HFFc6 (cell line): ENCODE results near the gene DGKE. TPM values are rescaled to one million over a fixed set of nuclear protein-coding genes. Genes with fewer than 3 reads are reported as not detected.

Source experiments
- DNase-seq: peaks from one replicate; pipeline ENCODE4 v3.0.0-alpha.2; 2018
- H3K27ac Mint-ChIP-seq: 2 replicates; pipeline ENCODE4 v1.8.0; 2020; ENCODE audit warnings: mild to moderate bottlenecking, mixed read lengths
- H3K27me3 Mint-ChIP-seq: 2 replicates; pipeline ENCODE4 v1.8.0; 2021; ENCODE audit warnings: mild to moderate bottlenecking, moderate library complexity, mixed read lengths; ENCODE audit not compliant: insufficient read depth
- H3K36me3 Mint-ChIP-seq: 2 replicates; pipeline ENCODE4 v1.8.0; 2021; ENCODE audit warnings: low read depth, mixed read lengths
- H3K4me1 Mint-ChIP-seq: 2 replicates; pipeline ENCODE4 v1.8.0; 2020; ENCODE audit warnings: low read depth, mixed read lengths
- H3K4me3 Mint-ChIP-seq: 2 replicates; pipeline ENCODE4 v1.8.0; 2020; ENCODE audit warnings: mild to moderate bottlenecking, moderate library complexity, mixed read lengths
- H3K9me3 Mint-ChIP-seq: 2 replicates; pipeline ENCODE4 v1.8.0; 2020; ENCODE audit warnings: mild to moderate bottlenecking, mixed read lengths
- total RNA-seq, 6 experiments: library from RNA; stranded (reverse); fragmentation: NEBNext Ultra II Directional; extraction: Animal tissue kit (Norgen Biotek cat#: 25700); gene quantifications; 2 replicates in 1 of 6; 3 replicates in 5 of 6; pipeline ENCODE4 v1.2.3, GENCODE V29; 2021
- TF ChIP-seq, protein P1 (sequence below): fragments of 200-600 bp; sonication (generic); IDR thresholded peaks from 2 replicates; pipeline ENCODE4 v1.5.0; 2021; ENCODE audit warnings: antibody characterized with exemption, mild to moderate bottlenecking

DGKE gene
- total RNA-seq, 6 experiments from 2014 or later, result 5.9 to 9.3 (median 7.6) TPM

DNA sequence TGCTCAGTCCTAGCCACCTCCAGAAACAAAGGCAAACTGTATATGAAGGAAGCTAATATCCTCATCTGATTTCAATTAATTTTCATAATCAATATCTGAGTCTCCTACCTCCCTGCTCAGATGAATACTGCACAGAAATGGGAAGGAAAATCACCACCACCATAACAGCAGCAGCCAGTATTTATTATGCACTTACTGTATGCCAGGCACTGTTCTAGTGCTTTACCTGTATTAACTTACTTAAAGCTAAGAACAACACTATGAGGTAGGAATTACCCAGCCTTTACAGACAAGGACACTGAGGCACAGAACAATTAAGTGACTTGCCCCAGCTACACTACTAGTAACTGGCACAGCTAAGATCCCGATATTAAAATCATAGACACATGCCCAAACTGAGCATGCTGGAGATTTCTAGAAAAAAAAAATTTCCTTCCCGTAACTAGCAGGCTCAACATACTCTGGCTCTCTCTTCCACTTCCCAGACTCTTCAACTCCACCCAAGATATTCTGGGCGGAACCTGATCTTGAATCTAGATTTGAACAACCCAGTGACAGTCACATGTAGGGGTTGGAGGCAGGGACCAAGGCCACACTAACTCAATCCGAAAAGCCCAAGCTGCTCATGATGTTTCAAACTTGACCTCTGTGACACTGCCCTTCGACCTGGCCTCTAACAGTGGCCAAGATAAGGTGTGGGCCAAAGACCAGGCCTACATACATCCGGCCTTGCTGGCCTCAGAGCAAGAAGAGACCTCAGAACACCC, 76.0 kb downstream of the DGKE start:
- DNase-seq, result no peak
- Mint-ChIP-seq H3K4me3 (peak overlapping the region; percentile 34; the same call in 1 of the 2 replicates), H3K27ac (peak overlapping the region; percentile 4; the same call in 1 of the 2 replicates), H3K27me3 (peaks cover 3% of the 10 kb centered on the region), H3K36me3 (peaks cover 39% of the 10 kb centered on the region), H3K9me3 (no peaks in the 10 kb centered on the region), H3K4me1 (peaks cover 36% of the 10 kb centered on the region)
- TF ChIP-seq, protein P1, sequence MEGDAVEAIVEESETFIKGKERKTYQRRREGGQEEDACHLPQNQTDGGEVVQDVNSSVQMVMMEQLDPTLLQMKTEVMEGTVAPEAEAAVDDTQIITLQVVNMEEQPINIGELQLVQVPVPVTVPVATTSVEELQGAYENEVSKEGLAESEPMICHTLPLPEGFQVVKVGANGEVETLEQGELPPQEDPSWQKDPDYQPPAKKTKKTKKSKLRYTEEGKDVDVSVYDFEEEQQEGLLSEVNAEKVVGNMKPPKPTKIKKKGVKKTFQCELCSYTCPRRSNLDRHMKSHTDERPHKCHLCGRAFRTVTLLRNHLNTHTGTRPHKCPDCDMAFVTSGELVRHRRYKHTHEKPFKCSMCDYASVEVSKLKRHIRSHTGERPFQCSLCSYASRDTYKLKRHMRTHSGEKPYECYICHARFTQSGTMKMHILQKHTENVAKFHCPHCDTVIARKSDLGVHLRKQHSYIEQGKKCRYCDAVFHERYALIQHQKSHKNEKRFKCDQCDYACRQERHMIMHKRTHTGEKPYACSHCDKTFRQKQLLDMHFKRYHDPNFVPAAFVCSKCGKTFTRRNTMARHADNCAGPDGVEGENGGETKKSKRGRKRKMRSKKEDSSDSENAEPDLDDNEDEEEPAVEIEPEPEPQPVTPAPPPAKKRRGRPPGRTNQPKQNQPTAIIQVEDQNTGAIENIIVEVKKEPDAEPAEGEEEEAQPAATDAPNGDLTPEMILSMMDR, result no peak

DNA sequence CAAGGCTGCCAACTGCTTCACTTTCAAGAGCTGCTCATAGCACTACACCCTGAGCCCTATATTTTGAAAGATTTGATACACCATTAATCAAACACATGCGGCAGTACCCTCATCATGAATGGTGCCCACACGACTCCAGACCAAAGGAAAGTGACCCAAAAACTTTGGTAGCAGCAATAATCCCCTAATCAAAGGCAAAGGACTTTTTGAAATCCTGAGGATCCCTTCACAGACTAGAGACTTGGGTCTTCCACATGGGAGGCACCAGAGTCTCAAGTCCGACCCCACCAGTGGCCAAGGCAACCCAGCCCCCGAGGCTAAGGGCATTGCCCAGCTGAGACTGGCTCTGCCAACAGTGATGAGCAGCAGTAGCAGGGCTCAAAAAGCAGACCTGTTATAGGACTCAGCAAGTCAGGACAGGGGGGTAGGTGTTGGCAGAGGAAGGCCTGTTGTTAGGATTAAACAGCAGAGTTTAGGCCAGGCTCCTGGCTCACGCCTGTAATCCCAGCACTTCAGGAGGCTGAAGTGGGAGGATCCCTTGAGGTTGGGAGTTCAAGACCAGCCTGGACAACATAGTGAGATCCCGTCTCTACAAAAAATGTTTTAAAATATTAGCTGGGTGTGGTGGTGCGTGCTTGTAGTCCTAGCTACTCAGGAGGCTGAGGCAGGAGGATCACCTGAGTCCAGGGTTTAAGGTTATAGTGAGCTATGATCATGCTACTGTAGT, 76.7 kb downstream of the DGKE start:
- TF ChIP-seq, protein P1, result no peak
- Mint-ChIP-seq H3K27ac (peak overlapping the region; percentile 4; the same call in 1 of the 2 replicates), H3K4me1 (peaks cover 44% of the 10 kb centered on the region), H3K36me3 (peaks cover 38% of the 10 kb centered on the region), H3K9me3 (no peaks in the 10 kb centered on the region), H3K27me3 (peaks cover 3% of the 10 kb centered on the region), H3K4me3 (peak overlapping the region; percentile 34; the same call in 1 of the 2 replicates)
- DNase-seq, result no peak

DNA sequence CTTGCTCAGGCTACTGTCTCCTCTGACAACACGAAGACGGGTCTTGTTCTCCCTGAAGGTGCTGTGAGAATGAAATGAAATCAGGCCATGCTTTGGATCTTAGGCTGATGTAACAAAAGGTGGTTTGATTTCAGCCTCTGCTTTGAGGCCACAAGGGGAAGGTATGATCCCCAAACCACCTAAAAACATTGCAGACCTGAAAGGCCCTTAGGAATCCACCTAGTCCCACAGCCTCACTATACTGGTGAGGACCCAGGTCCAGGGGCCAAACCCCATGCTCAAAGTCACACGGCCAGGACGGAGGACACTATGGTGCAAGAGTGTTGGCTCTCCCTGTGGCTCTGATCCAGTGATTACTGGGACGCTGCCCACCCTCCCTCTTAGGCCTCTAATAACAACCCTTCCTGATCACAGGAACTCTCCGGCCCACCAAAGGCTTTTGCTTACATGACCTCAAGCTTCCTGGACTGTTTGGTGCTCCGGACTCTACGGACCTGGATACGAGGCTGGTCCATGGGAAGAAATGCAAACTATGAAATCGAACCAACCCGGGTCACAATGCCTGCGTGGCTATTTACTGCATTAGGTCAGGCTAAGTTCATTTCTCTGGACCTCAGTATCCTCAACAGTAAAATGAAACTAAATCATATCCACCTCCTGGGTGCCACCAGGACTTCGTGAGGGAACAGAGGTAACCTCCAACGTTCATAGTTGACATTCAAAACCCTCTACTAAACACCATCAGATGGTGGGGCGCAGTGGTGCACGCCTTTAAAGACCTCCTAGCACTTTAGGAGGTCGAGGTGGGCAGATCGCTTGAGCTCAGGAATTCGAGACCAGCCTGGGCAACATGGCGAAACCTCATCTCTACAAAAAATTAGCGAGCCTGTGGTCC, 78.4 kb downstream of the DGKE start:
- peaks cover 1% of the 10 kb centered on the region for H3K9me3 Mint-ChIP-seq
- peak overlapping the region; percentile 95 for H3K4me3 Mint-ChIP-seq
- DNase-seq, result no peak
- H3K27me3 Mint-ChIP-seq, result peaks cover 3% of the 10 kb centered on the region
- peaks cover 54% of the 10 kb centered on the region for H3K4me1 Mint-ChIP-seq
- peak overlapping the region; percentile 88 for H3K27ac Mint-ChIP-seq
- peaks cover 29% of the 10 kb centered on the region for H3K36me3 Mint-ChIP-seq
- TF ChIP-seq, protein P1, result no peak

DNA sequence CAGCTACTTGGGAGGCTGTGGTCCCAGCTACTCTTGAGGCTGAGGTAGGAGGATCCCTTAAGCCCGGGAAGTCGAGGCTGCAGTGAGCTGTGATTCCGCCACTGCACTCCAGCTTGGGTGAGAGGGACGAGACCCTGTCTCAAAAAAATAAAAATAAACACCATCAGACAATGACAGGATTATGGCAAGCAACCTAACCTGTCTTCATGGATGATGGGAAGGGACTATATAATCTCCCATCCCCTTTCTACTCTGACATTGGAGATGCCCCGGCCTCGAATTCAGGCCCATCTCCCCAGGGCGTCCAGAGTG, 79.0 kb downstream of the DGKE start:
- peak overlapping the region; percentile 88 for H3K27ac Mint-ChIP-seq
- peak overlapping the region; percentile 95 for H3K4me3 Mint-ChIP-seq
- peaks cover 7% of the 10 kb centered on the region for H3K9me3 Mint-ChIP-seq
- H3K36me3 Mint-ChIP-seq, result peaks cover 29% of the 10 kb centered on the region
- H3K27me3 Mint-ChIP-seq, result peaks cover 3% of the 10 kb centered on the region
- H3K4me1 Mint-ChIP-seq, result peaks cover 58% of the 10 kb centered on the region
- TF ChIP-seq, protein P1, result no peak
- DNase-seq, result no peak

DNA sequence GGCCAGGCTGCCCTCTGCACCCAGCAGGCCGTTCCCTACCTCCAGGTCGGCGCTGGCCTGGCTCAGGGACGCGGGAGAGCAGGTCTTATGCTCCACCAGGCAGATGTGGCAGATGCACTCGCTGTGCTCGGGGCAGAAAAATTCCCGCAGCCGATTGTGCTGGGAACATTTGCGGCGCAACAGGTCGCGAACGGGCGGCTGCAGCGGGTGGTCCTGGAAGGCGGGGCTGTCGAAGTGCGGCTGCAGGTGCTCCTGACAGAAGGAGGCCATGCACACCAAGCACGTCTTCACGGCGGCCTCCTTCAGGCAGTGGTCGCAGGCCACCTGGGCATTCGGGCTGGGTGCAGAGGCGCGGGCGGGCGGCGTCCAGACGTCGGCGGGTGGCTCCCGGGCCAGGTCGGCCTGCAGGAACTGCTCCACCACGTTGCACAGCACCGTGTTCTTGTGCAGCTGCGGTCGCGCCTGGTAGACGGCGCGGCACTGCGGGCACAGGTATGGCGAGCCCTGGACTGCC, 79.5 kb downstream of the DGKE start:
- Mint-ChIP-seq H3K27me3 (peaks cover 3% of the 10 kb centered on the region), H3K4me1 (peaks cover 59% of the 10 kb centered on the region), H3K4me3 (peak overlapping the region; percentile 95), H3K9me3 (peaks cover 8% of the 10 kb centered on the region), H3K36me3 (peaks cover 27% of the 10 kb centered on the region), H3K27ac (peak overlapping the region; percentile 88)
- no peak for DNase-seq
- TF ChIP-seq, protein P1, result no peak; the same call in 1 of the 2 replicates
